T-helper 1 cell treated with Interleukin-12 subunit alpha and Interleukin-12 subunit beta and Interleukin-4 antibody, amounts not matched to agents 30 μg/mL and 1 μg/mL, for 36 hours (primary cell): ENCODE results near the gene CCDC186.
A peak's percentile ranks its signal among the peaks of the same experiment; 100 is the strongest.

Experiments used
- H3K27ac Mint-ChIP-seq: one replicate; pipeline ENCODE4 v1.8.0; 2021; ENCODE audit warnings: mild to moderate bottlenecking, mixed read lengths
- H3K27me3 Mint-ChIP-seq: one replicate; pipeline ENCODE4 v1.8.0; 2021; ENCODE audit warnings: low read depth, mixed read lengths
- H3K36me3 Mint-ChIP-seq: one replicate; pipeline ENCODE4 v1.8.0; 2021; ENCODE audit warnings: low read depth, mixed read lengths
- H3K4me1 Mint-ChIP-seq: one replicate; pipeline ENCODE4 v1.8.0; 2021; ENCODE audit warnings: low read depth, mixed read lengths
- H3K4me3 Mint-ChIP-seq: one replicate; pipeline ENCODE4 v1.8.0; 2021; ENCODE audit warnings: mild to moderate bottlenecking, moderate library complexity, mixed read lengths
- H3K9me3 Mint-ChIP-seq: one replicate; pipeline ENCODE4 v1.8.0; 2021; ENCODE audit warnings: mixed read lengths

Gene CCDC186

GRCh38 chr10:114184276-114184675 lies 10.3 kb upstream of the CCDC186 start:
- Mint-ChIP-seq H3K9me3 (no peaks in the 10 kb centered on the region), H3K27me3 (peaks cover 13% of the 10 kb centered on the region), H3K27ac (no peak overlapping the region), H3K36me3 (no peaks in the 10 kb centered on the region), H3K4me3 (no peak overlapping the region), H3K4me1 (no peaks in the 10 kb centered on the region)

DNA sequence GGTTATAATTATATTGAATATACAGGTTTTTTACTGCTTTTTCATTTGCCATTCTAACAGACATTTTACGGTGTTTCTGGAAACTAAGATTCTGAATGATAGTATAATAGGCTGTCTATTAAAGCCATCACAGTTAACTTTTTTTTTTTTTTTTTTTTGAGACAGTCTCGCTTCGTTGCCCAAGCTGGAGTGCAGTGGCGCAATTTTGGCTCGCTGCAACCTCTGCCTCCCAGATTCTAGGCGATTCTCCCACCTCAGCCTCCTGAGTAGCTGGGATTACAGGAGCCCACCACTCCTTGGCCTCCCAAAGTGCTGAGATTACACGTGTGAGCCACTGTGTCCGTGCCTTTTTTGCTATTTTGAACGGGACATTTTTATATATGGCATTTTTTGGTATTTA lies 9.6 kb upstream of the CCDC186 start:
- no peaks in the 10 kb centered on the region for H3K9me3 Mint-ChIP-seq
- H3K36me3 Mint-ChIP-seq, result no peaks in the 10 kb centered on the region
- H3K27me3 Mint-ChIP-seq, result peaks cover 16% of the 10 kb centered on the region
- no peaks in the 10 kb centered on the region for H3K4me1 Mint-ChIP-seq
- H3K4me3 Mint-ChIP-seq, result no peak overlapping the region
- H3K27ac Mint-ChIP-seq, result no peak overlapping the region

GRCh38 chr10:114181971-114182370 lies 8.0 kb upstream of the CCDC186 start:
- Mint-ChIP-seq H3K4me1 (no peaks in the 10 kb centered on the region), H3K27me3 (peaks cover 10% of the 10 kb centered on the region), H3K36me3 (no peaks in the 10 kb centered on the region), H3K27ac (no peak overlapping the region), H3K4me3 (no peak overlapping the region), H3K9me3 (no peaks in the 10 kb centered on the region)

- Mint-ChIP-seq H3K4me3 (no peak overlapping the region), H3K4me1 (no peaks in the 10 kb centered on the region), H3K36me3 (no peaks in the 10 kb centered on the region), H3K9me3 (no peaks in the 10 kb centered on the region), H3K27me3 (peaks cover 13% of the 10 kb centered on the region), H3K27ac (no peak overlapping the region)
These were observed 6.9 kb upstream of the CCDC186 start for GRCh38 chr10:114180937-114181336.

- H3K27me3 Mint-ChIP-seq, result peaks cover 24% of the 10 kb centered on the region
- H3K9me3 Mint-ChIP-seq, result no peaks in the 10 kb centered on the region
- H3K4me3 Mint-ChIP-seq, result no peak overlapping the region
- peaks cover 3% of the 10 kb centered on the region for H3K4me1 Mint-ChIP-seq
- no peak overlapping the region for H3K27ac Mint-ChIP-seq
- H3K36me3 Mint-ChIP-seq, result no peaks in the 10 kb centered on the region
These were observed 5.7 kb upstream of the CCDC186 start for GRCh38 chr10:114179747-114180146.

GRCh38 chr10:114179148-114179547 lies 5.1 kb upstream of the CCDC186 start, which contains the start of gene TDRD1:
TDRD1 (plus strand) TSS chr10:114179353; CDS start chr10:114187832, 8,479 bp downstream.
- no peaks in the 10 kb centered on the region for H3K36me3 Mint-ChIP-seq
- H3K27me3 Mint-ChIP-seq, result peaks cover 27% of the 10 kb centered on the region
- H3K9me3 Mint-ChIP-seq, result no peaks in the 10 kb centered on the region
- peaks cover 7% of the 10 kb centered on the region for H3K4me1 Mint-ChIP-seq
- H3K27ac Mint-ChIP-seq, result no peak within 1 kb of the TSS
- H3K4me3 Mint-ChIP-seq, result no peak within 1 kb of the TSS

GRCh38 chr10:114176511-114176910 lies 2.5 kb upstream of the CCDC186 start:
- H3K9me3 Mint-ChIP-seq, result no peaks in the 10 kb centered on the region
- no peak overlapping the region for H3K4me3 Mint-ChIP-seq

DNA sequence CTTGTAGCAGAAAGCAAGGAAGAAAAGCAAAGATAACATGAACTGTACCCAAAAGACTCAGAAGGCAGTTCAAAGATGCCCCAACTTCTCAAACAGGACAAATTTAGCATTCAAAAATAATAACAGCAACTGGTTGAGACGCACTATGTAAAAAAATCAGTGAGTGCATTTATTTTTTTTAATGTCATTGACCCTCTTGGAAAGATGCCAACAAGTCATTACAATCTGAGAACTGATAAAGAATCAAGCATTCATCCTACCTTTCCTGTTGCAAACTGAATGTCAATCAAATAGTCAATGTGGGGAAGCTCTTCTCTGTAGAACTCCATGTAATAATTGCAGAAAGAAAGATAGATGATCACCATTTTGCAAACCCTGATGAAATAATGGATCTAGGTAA lies 1.7 kb upstream of the CCDC186 start:
- Mint-ChIP-seq H3K9me3 (no peaks in the 10 kb centered on the region), H3K27ac (no peak overlapping the region), H3K4me1 (peaks cover 26% of the 10 kb centered on the region), H3K4me3 (no peak overlapping the region), H3K27me3 (peaks cover 27% of the 10 kb centered on the region), H3K36me3 (peaks cover 4% of the 10 kb centered on the region)

More at GRCh38 chr10:114176511-114176910, 2.5 kb upstream of the CCDC186 start:
- H3K36me3 Mint-ChIP-seq, result peaks cover 3% of the 10 kb centered on the region
- H3K4me1 Mint-ChIP-seq, result peaks cover 26% of the 10 kb centered on the region
- peaks cover 27% of the 10 kb centered on the region for H3K27me3 Mint-ChIP-seq
- H3K27ac Mint-ChIP-seq, result no peak overlapping the region

- Mint-ChIP-seq H3K27ac (peak overlapping the region; percentile 78), H3K27me3 (peaks cover 27% of the 10 kb centered on the region), H3K4me1 (peaks cover 26% of the 10 kb centered on the region), H3K9me3 (no peaks in the 10 kb centered on the region), H3K4me3 (peak overlapping the region; percentile 99), H3K36me3 (peaks cover 9% of the 10 kb centered on the region)
These were observed 739 bp upstream of the CCDC186 start for GRCh38 chr10:114174695-114175188.

GRCh38 chr10:114173603-114173920 lies 441 bp downstream of the CCDC186 start:
- peaks cover 12% of the 10 kb centered on the region for H3K36me3 Mint-ChIP-seq
- H3K9me3 Mint-ChIP-seq, result peaks cover 4% of the 10 kb centered on the region
- H3K4me3 Mint-ChIP-seq, result peak overlapping the region; percentile 99
- H3K4me1 Mint-ChIP-seq, result peaks cover 27% of the 10 kb centered on the region
- H3K27me3 Mint-ChIP-seq, result peaks cover 24% of the 10 kb centered on the region
- peak overlapping the region; percentile 99 for H3K27ac Mint-ChIP-seq

DNA sequence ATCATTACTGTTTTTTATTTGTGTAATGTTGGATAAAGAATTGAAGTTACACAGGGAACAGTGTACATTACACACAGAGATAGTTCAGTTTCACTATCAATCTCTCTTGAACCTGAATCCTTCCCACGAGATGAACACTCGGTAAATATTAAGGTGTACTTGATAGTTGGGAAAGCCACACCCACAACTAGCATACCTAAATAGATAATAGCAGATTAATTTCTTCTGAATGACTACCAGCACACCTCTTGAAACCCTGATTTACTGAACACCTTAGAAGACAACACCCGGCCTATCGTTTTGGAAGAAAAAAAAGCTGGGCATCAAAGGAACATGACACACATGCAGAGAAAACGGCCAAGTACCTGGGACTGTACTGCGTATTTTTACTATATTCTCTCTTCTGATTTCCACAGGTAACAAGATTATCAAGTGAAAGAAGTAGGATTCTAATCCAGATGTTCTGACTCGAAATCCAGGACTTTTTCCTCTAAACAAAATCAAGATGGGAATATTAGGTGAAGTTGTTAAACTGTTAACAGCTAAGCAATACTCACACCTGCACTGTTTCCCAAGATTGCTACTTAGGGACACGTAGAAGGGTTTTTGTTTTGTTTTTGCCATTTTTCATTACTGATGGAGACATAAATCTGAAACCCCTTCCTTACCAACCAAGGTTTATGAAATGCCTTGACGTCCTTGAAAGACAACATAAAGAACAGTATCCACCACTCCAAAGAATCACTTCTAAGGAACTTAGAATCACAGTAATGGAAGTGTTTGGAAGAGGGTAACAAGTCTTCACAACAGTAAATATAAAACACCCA lies 1.0 kb downstream of the CCDC186 start:
- H3K4me1 Mint-ChIP-seq, result peaks cover 31% of the 10 kb centered on the region
- peak overlapping the region; percentile 99 for H3K27ac Mint-ChIP-seq
- peaks cover 8% of the 10 kb centered on the region for H3K9me3 Mint-ChIP-seq
- H3K27me3 Mint-ChIP-seq, result peaks cover 24% of the 10 kb centered on the region
- peak overlapping the region; percentile 99 for H3K4me3 Mint-ChIP-seq
- H3K36me3 Mint-ChIP-seq, result peaks cover 15% of the 10 kb centered on the region

DNA sequence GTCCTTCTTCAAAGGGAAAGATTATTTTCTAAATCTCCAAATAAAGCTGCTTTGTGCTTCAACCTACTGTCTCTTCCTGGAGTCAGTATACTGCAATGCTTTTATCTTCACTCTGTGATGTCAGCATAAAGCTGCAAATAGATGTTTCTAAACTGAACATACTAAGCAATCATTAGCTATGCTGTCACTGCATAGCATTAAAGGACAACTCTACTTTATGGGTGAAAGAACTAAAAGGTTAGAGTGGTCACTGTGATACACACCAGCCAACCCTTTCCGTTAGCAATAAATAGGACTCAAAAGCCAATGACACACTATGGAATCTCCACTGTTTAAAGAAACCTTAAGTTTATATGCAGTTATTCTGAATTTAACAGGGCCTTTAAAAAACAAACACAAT lies 1.8 kb downstream of the CCDC186 start:
- Mint-ChIP-seq H3K4me1 (peaks cover 31% of the 10 kb centered on the region), H3K36me3 (peaks cover 19% of the 10 kb centered on the region), H3K9me3 (peaks cover 8% of the 10 kb centered on the region), H3K27me3 (peaks cover 22% of the 10 kb centered on the region), H3K4me3 (peak overlapping the region; percentile 99), H3K27ac (peak overlapping the region; percentile 14)

DNA sequence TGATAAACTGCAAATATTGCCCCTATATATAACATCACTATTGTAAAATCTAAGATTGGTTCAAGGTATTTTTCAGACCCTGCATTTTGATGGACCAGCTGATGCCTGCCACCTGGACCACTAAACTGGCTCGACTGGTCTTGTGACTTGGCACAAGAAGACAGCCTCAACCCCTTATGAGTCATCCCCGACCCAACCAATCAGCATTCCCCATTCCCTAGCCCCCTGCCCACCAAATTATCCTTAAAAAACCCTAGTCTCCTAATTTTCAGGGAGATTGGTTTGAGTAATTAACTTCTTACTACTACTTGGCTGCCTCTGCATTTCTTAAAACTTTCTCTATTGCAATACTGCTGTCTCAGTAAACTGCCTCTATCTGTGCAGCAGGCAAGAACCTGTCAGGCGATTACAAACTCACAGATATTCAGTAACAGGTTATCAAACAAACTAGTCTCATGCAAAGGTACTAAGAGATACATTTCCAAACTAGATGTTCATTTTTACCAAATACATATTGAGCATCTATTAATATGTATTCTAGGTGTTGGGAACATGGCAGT lies 5.5 kb downstream of the CCDC186 start:
- H3K4me1 Mint-ChIP-seq, result peaks cover 25% of the 10 kb centered on the region

DNA sequence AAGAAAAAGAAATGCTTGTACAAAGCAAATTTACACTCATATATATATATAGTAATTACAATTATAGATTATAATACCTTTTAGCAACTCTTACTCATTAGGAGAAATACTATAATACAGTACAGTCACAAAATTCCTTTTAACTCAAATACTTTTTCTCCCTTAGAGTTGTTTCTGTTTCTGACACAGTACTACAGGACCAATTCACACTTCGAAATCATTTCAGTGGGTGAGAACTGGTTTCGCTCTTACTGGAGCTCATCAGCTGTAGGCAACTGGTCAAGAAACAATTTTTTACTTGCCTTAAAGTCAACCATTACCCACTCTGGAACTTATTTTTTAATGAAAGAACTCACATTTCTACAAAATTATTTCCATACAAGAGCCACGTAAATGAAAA lies 6.0 kb downstream of the CCDC186 start:
- Mint-ChIP-seq H3K36me3 (peaks cover 33% of the 10 kb centered on the region), H3K27ac (no peak overlapping the region), H3K4me1 (peaks cover 25% of the 10 kb centered on the region), H3K4me3 (no peak overlapping the region), H3K9me3 (peaks cover 8% of the 10 kb centered on the region), H3K27me3 (no peaks in the 10 kb centered on the region)

More for the DNA sequence above, 5.5 kb downstream of the CCDC186 start:
- Mint-ChIP-seq H3K36me3 (peaks cover 29% of the 10 kb centered on the region), H3K27ac (no peak overlapping the region), H3K9me3 (peaks cover 8% of the 10 kb centered on the region), H3K4me3 (no peak overlapping the region), H3K27me3 (no peaks in the 10 kb centered on the region)

DNA sequence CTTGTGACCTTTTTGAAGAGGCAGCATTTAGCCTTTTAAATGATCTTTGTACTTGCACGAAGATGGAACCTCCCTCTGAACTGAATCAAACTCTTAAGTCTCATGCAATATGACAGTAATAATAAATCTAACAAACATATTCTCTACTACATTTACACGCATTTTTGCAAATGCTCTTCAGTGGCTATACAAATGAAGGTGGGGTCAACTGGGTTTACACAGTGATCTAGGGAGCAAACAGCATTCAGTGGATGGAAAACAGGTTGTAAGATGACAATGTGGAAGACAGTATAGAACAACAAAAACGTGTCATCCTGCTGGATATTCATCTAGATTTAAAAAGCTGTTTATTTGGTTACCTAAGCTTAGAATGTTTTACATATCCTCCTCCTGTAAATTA lies 7.5 kb downstream of the CCDC186 start:
- Mint-ChIP-seq H3K27me3 (no peaks in the 10 kb centered on the region), H3K4me1 (peaks cover 19% of the 10 kb centered on the region), H3K27ac (no peak overlapping the region), H3K4me3 (no peak overlapping the region), H3K9me3 (peaks cover 8% of the 10 kb centered on the region), H3K36me3 (peaks cover 41% of the 10 kb centered on the region)
